AG09309 (cell line): ENCODE results near the gene ZNF618.

Source experiments
- DNase-seq: peaks from one replicate; pipeline ENCODE4 v3.0.0-alpha.2; 2010; ENCODE audit warnings: low read depth
- H3K4me3 ChIP-seq: 2 replicates; pipeline ENCODE4 v1.5.1; 2011; ENCODE audit warnings: mild to moderate bottlenecking, low read depth, low read length, moderate library complexity; ENCODE audit not compliant: control insufficient read depth
- TF ChIP-seq, protein P1 (sequence below): IDR thresholded peaks from 2 replicates; pipeline ENCODE4 v1.5.1; 2011; ENCODE audit warnings: mild to moderate bottlenecking, low read depth, low read length, inconsistent platforms; ENCODE audit not compliant: insufficient read depth, control insufficient read depth; ENCODE audit errors: missing control alignments

ZNF618 gene

DNA sequence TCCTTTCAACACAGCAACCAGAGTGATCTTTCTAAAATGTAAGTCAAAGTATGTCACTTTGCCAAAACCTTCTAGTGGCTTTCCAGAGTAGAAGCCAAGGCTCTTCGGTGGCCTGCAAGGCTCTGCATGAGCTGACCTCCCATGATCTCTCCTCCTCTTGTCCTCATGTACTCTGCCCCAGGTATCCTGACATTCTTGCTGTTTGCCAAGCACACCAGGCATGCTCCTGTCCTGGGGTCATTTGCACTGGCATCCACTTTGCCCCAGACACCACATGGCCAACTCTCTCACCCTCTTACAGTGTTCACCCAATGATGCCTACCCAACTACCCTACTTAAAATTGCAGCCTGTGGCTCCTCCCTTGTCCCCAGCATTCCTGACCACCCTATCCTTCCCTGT is 86.3 kb downstream of the ZNF618 start:
- no peak for DNase-seq
- H3K4me3 ChIP-seq: no peak overlapping the region

GRCh38 chr9:113963017-113963620 is 87.0 kb downstream of the ZNF618 start:
- H3K4me3 ChIP-seq: no peak overlapping the region
- TF ChIP-seq, protein P1, sequence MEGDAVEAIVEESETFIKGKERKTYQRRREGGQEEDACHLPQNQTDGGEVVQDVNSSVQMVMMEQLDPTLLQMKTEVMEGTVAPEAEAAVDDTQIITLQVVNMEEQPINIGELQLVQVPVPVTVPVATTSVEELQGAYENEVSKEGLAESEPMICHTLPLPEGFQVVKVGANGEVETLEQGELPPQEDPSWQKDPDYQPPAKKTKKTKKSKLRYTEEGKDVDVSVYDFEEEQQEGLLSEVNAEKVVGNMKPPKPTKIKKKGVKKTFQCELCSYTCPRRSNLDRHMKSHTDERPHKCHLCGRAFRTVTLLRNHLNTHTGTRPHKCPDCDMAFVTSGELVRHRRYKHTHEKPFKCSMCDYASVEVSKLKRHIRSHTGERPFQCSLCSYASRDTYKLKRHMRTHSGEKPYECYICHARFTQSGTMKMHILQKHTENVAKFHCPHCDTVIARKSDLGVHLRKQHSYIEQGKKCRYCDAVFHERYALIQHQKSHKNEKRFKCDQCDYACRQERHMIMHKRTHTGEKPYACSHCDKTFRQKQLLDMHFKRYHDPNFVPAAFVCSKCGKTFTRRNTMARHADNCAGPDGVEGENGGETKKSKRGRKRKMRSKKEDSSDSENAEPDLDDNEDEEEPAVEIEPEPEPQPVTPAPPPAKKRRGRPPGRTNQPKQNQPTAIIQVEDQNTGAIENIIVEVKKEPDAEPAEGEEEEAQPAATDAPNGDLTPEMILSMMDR: peak; percentile 73
- DNase-seq: no peak

More for the DNA sequence above, 86.3 kb downstream of the ZNF618 start:
- TF ChIP-seq, protein P1: no peak

- no peak overlapping the region for H3K4me3 ChIP-seq
- DNase-seq: no peak
- TF ChIP-seq, protein P1: no peak
Observed at GRCh38 chr9:113963696-113964494, 87.8 kb downstream of the ZNF618 start.

DNA sequence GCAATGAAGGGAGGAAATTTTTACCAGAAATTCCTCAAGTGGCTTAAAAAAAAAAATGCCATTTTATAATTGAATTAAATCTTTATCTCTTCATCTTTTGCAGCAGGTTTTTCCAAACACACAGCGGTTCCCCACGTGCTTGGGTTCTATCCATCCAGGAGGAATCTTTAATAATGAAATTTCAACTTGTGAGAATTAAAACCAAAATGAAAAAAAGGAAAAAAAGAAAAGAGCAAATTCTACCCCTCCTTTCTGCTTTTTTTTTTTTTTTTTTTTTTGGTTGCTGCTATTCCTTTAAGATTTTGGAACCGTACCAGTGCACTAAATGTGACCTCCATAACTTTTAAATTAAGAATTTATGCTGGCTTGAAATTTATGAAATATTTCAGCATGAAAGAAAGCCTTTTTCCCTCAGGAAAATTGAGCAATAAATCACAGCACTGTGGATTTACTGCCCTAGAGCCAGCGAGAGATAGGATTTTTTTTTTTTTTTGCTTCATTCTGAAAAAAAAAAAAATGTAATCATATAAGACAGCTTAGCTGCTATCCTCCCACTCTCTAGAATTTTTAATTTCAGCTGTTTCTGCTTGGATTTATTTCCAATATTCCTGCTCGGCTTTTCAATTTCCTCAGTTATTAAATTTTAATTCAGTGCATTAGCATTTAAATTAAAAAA is 88.5 kb downstream of the ZNF618 start:
- no peak overlapping the region for H3K4me3 ChIP-seq
- TF ChIP-seq, protein P1: no peak
- DNase-seq: no peak

DNA sequence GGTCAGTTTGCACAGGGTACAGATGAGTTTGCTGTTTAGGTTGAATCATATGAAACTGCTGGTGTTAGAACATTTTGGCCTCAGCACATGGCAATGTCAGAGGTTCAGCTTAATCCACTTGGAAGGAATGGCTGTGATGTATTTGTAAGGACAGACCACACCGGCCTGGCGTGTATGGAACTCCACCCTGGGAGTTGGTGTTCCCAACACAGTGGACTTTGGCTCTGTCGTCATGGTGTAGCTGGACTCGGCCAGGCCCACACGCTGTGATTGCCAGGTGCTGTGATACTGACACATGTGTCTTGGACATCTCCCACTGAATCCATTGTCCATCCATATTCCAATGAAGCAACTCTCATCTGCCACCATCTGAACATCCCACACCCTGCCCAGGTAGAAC is 90.3 kb downstream of the ZNF618 start:
- H3K4me3 ChIP-seq: no peak overlapping the region
- TF ChIP-seq, protein P1: no peak
- no peak for DNase-seq

GRCh38 chr9:113967380-113967779 is 91.3 kb downstream of the ZNF618 start:
- no peak for DNase-seq
- TF ChIP-seq, protein P1: no peak

More at GRCh38 chr9:113967380-113967779, 91.3 kb downstream of the ZNF618 start:
- H3K4me3 ChIP-seq: no peak overlapping the region
